Muscle of arm (tissue), 12 donors: ENCODE results near the gene FRY. TPM values are rescaled to one million over a fixed set of nuclear protein-coding genes. Genes with fewer than 3 reads are reported as not detected.

Experiments used
- DNase-seq: peaks from one replicate; pipeline ENCODE4 v3.0.0-alpha.2; 2013
- polyA plus RNA-seq, 12 donors: library from polyadenylated mRNA; unstranded; fragments of 120-200 nt; gene quantifications; one replicate each; pipeline ENCODE4 v1.2.1, GENCODE V29; 2013; ENCODE audit not compliant: insufficient read length in 12 of 12

Gene FRY
- polyA plus RNA-seq, 12 donors = 23.6 to 55.7 (median 48.1) TPM; not detected in 1

GRCh38 chr13:32080328-32080744 is 48.8 kb downstream of the FRY start:
- DNase-seq = no peak

- no peak for DNase-seq
Measured at GRCh38 chr13:32081591-32081990, 50.0 kb downstream of the FRY start.

- peak; percentile 59 for DNase-seq
Measured at GRCh38 chr13:32086366-32086765, 54.8 kb downstream of the FRY start.

- no peak for DNase-seq
Measured at GRCh38 chr13:32086791-32087441, 55.3 kb downstream of the FRY start.

GRCh38 chr13:32087955-32088747 is 56.6 kb downstream of the FRY start:
- no peak for DNase-seq

GRCh38 chr13:32092496-32092895 is 60.9 kb downstream of the FRY start:
- DNase-seq = peak; percentile 35

GRCh38 chr13:32093006-32093405 is 61.4 kb downstream of the FRY start:
- DNase-seq = peak; percentile 50

- no peak for DNase-seq
Measured at GRCh38 chr13:32098272-32098671, 66.7 kb downstream of the FRY start.

- no peak for DNase-seq
Measured at GRCh38 chr13:32105653-32106313, 74.2 kb downstream of the FRY start.

- DNase-seq = no peak
Measured at GRCh38 chr13:32107474-32107873, 75.9 kb downstream of the FRY start.

- no peak for DNase-seq
Measured at GRCh38 chr13:32107973-32108372, 76.4 kb downstream of the FRY start.

- DNase-seq = no peak
Measured at GRCh38 chr13:32113532-32113931, 82.0 kb downstream of the FRY start.

GRCh38 chr13:32114284-32114950 is 82.8 kb downstream of the FRY start:
- DNase-seq = no peak

- no peak for DNase-seq
Measured at GRCh38 chr13:32115066-32115465, 83.5 kb downstream of the FRY start.

GRCh38 chr13:32116210-32116609 is 84.6 kb downstream of the FRY start:
- no peak for DNase-seq

GRCh38 chr13:32117001-32117400 is 85.4 kb downstream of the FRY start:
- DNase-seq = no peak

GRCh38 chr13:32117701-32118100 is 86.1 kb downstream of the FRY start:
- no peak for DNase-seq

GRCh38 chr13:32121316-32121715 is 89.7 kb downstream of the FRY start:
- no peak for DNase-seq

GRCh38 chr13:32124743-32125142 is 93.2 kb downstream of the FRY start:
- no peak for DNase-seq

GRCh38 chr13:32125221-32125689 is 93.7 kb downstream of the FRY start:
- no peak for DNase-seq

- no peak for DNase-seq
Measured at GRCh38 chr13:32125751-32126150, 94.2 kb downstream of the FRY start.

- DNase-seq = no peak
Measured at GRCh38 chr13:32126278-32126677, 94.7 kb downstream of the FRY start.
